Melanocyte of skin (primary cell): ENCODE data around the gene PDE11A. TPM values are rescaled to one million over a fixed set of nuclear protein-coding genes. Genes with fewer than 3 reads are reported as not detected.

Source experiments
- small RNA-seq, 2 donors: library from RNA; depleted of rRNA; stranded (forward); fragments of <200 nt; gene quantifications; one replicate each; pipeline ENCODE3, GENCODE V24; 2012
- total RNA-seq, 2 donors: library from RNA; depleted of rRNA; stranded (reverse); fragments of >200 nt; gene quantifications; 2 replicates each; pipeline ENCODE4 v1.2.3, GENCODE V29; 2012

The PDE11A gene
- total RNA-seq = 1 to 10 TPM in 1 of 2 donors, under 1 TPM in 1; 0.33 to 1.0 TPM

GRCh38 chr2:178072383-178073301, at the start of gene PDE11A:
PDE11A (minus strand) TSS chr2:178072777; CDS start chr2:178072437, 340 bp downstream.

GRCh38 chr2:178112202-178113152, 39.9 kb upstream of the PDE11A start, which contains the start of gene RBM45:
RBM45 (plus strand) TSS chr2:178112437; CDS start chr2:178112547, 110 bp downstream.

Small RNA genes within 50 kb of the gene (small RNA-seq; reads per million reads assigned to genes)
- 0 reads per million in 2 donors for gene AC011998.1
- gene RNU6-629P = 0.17 to 0.23 reads per million in 2 donors

Other genes starting within 250 kb of the PDE11A start
- 10 to 100 TPM; 16.5 to 18.3 TPM for gene RBM45, start 39.7 kb upstream of the PDE11A start, total RNA-seq
- 1 to 10 TPM; 5.2 to 6.3 TPM for gene OSBPL6, start 121.7 kb upstream of the PDE11A start, total RNA-seq